HL-60 (cell line): ENCODE data around the gene SCD.

Experiments
- DNase-seq, 2 experiments: peaks; one replicate each; pipeline ENCODE4 v3.0.0-alpha.2; 2010 to 2020; ENCODE audit warnings: low read depth in 1 of 2, low spot score in 1 of 2
- H3K27ac ChIP-seq: fragments of 250-450 bp; sonication (Bioruptor Pico); replicated peaks from 2 replicates; pipeline ENCODE4 v1.5.1; 2020; ENCODE audit warnings: mild to moderate bottlenecking, moderate library complexity
- H3K27me3 ChIP-seq: fragments of 250-450 bp; sonication (Bioruptor Pico); 2 replicates; pipeline ENCODE4 v1.5.1; 2021; ENCODE audit warnings: mild to moderate bottlenecking, moderate library complexity; ENCODE audit not compliant: insufficient read depth, poor library complexity, severe bottlenecking
- H3K4me3 ChIP-seq: replicated peaks from 2 replicates; pipeline ENCODE4 v1.5.1; 2011; ENCODE audit warnings: mild to moderate bottlenecking, control low read depth, low read length; ENCODE audit not compliant: insufficient read depth
- GABPA ChIP-seq: IDR thresholded peaks from 2 replicates; pipeline ENCODE4 v1.6.1; 2012; ENCODE audit warnings: low read depth
- POLR2AphosphoS5 ChIP-seq: IDR thresholded peaks from 2 replicates; pipeline ENCODE4 v1.6.1; 2012; ENCODE audit warnings: low read depth
- SPI1 ChIP-seq: IDR thresholded peaks from 2 replicates; pipeline ENCODE4 v1.6.1; 2012; ENCODE audit warnings: low read depth, mild to moderate bottlenecking, borderline replicate concordance
- TF ChIP-seq, protein P1 (sequence below): IDR thresholded peaks from 2 replicates; pipeline ENCODE4 v1.6.1; 2012; ENCODE audit warnings: low read depth; ENCODE audit not compliant: insufficient replicate concordance
- TF ChIP-seq, protein P2 (sequence below): IDR thresholded peaks from one replicate; pipeline ENCODE4 v1.5.1; 2011; ENCODE audit warnings: low read length, control low read depth, inconsistent platforms; ENCODE audit not compliant: insufficient read depth

The SCD gene

DNA sequence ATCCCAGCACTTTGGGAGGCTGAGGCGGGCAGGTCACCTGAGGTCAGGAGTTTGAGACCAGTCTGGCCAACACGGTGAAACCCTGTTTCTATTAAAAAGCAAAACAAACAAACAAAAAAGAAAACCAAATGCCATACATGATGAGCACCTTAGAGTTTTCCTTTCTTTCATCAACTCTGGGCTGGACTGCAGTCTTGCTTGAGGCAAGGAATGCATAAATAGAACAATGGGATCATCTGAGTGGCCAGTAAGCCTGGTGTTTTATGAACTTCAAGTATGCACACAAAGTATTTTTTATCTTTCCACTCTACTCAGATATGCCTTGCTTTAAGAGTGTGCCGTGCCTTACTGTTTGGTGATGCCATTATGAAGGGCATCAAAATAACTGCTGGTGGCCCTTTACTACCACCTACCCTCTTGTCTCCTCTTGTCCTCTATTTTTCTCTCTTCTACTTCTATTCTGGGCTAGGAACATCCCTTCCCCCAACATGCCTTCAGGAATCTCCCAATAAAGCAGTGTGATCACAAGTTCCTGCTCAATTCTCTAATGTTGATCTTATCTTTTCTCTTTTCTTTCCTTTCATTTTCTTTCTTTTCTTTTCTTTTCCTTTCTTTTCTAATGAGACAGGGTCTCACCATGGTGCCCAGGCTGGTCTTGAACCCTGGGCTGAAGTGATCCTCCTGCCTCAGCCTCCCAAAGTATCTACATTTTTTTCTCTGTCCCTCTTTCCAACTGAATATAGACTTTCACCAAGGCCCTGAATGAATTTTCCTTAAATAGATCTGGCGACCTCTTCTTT lies 10.2 kb downstream of the SCD start:
- peak; percentile 44; the same call in 1 of the 2 replicates for TF ChIP-seq POLR2AphosphoS5
- TF ChIP-seq GABPA = no peak
- Histone ChIP-seq H3K27ac (no peak overlapping the region), H3K27me3 (no peaks in the 10 kb centered on the region), H3K4me3 (no peak overlapping the region)
- no peak for DNase-seq

DNA sequence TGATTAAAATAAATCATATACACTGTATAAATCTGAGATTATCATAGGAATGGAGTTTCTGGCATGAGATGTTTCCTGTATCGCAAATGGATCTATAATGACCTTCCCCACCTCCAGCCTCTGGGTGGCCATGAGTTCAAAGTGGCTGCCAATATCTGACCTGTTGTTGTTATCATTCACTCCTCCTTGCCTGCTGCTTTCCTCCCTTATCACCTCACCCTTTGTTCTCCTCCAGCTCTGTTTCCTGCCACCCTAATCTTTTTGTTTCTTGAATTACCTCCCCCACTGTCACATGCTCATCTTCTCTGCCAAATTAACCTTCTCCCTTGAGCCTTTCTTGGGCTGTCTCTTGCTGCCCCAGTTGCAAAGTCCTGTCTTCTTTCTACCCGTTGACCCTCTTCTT lies 12.0 kb downstream of the SCD start:
- Histone ChIP-seq H3K4me3 (no peak overlapping the region), H3K27me3 (no peaks in the 10 kb centered on the region), H3K27ac (no peak overlapping the region)
- no peak for DNase-seq
- no peak; the same call in 1 of the 2 replicates for TF ChIP-seq POLR2AphosphoS5
- TF ChIP-seq, protein P1, sequence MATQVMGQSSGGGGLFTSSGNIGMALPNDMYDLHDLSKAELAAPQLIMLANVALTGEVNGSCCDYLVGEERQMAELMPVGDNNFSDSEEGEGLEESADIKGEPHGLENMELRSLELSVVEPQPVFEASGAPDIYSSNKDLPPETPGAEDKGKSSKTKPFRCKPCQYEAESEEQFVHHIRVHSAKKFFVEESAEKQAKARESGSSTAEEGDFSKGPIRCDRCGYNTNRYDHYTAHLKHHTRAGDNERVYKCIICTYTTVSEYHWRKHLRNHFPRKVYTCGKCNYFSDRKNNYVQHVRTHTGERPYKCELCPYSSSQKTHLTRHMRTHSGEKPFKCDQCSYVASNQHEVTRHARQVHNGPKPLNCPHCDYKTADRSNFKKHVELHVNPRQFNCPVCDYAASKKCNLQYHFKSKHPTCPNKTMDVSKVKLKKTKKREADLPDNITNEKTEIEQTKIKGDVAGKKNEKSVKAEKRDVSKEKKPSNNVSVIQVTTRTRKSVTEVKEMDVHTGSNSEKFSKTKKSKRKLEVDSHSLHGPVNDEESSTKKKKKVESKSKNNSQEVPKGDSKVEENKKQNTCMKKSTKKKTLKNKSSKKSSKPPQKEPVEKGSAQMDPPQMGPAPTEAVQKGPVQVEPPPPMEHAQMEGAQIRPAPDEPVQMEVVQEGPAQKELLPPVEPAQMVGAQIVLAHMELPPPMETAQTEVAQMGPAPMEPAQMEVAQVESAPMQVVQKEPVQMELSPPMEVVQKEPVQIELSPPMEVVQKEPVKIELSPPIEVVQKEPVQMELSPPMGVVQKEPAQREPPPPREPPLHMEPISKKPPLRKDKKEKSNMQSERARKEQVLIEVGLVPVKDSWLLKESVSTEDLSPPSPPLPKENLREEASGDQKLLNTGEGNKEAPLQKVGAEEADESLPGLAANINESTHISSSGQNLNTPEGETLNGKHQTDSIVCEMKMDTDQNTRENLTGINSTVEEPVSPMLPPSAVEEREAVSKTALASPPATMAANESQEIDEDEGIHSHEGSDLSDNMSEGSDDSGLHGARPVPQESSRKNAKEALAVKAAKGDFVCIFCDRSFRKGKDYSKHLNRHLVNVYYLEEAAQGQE = no peak
- TF ChIP-seq, protein P2, sequence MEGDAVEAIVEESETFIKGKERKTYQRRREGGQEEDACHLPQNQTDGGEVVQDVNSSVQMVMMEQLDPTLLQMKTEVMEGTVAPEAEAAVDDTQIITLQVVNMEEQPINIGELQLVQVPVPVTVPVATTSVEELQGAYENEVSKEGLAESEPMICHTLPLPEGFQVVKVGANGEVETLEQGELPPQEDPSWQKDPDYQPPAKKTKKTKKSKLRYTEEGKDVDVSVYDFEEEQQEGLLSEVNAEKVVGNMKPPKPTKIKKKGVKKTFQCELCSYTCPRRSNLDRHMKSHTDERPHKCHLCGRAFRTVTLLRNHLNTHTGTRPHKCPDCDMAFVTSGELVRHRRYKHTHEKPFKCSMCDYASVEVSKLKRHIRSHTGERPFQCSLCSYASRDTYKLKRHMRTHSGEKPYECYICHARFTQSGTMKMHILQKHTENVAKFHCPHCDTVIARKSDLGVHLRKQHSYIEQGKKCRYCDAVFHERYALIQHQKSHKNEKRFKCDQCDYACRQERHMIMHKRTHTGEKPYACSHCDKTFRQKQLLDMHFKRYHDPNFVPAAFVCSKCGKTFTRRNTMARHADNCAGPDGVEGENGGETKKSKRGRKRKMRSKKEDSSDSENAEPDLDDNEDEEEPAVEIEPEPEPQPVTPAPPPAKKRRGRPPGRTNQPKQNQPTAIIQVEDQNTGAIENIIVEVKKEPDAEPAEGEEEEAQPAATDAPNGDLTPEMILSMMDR = no peak
- TF ChIP-seq GABPA = no peak
- TF ChIP-seq SPI1 = no peak

DNA sequence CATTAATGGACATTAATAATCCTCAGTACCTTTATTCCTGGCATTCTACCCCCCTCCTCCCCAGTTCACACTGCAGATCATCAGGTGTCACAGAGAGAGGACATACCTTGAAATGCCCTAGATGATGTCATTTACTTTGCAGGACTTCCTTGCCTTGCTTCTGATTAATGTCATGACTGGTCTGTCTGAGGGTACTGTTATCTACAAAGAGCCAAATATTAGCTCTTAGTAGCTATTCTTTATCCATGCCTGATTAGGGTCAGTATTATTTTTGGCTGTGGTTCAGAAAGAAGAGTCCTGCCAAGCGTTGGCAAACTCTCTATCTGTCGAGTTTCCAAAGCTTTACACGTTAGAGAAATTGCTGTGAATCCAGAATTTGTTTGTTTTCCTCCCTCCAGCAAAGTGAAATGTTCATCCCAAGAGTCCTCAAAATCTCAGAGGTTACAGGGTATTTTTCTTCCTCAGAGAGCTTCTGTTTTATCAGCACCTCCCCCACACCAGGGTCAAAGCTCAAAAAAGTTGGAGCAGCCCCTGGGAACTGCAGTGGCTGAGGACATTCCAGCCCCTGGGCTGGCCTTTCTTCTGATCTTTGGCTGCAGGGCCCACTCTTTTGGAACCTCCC lies 12.6 kb downstream of the SCD start:
- no peak for TF ChIP-seq POLR2AphosphoS5
- TF ChIP-seq, protein P2 = no peak
- no peak for TF ChIP-seq GABPA
- TF ChIP-seq SPI1 = no peak
- TF ChIP-seq, protein P1 = no peak
- H3K27me3 ChIP-seq = no peaks in the 10 kb centered on the region
- no peak overlapping the region for H3K27ac ChIP-seq
- DNase-seq = no peak
- no peak overlapping the region for H3K4me3 ChIP-seq

DNA sequence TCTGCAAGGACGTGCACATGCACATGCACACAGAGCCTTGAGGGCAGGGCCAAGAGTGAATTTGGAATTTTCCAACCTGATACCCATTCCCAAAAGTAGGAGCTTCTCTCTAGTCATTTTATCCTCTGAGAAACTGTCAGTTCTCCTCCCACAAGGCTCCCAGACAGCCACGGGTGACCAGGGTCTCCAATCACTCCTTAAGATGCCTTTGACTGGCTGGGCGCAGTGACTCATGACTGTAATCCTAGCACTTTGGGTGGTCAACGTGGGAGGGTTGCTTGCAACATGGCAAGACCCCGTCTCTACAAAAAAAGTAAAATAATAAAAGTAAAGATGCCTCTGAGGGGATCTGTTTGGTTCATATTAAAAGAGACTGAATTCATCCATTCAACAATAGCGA lies 13.2 kb downstream of the SCD start:
- TF ChIP-seq, protein P1 = no peak
- TF ChIP-seq SPI1 (no peak), POLR2AphosphoS5 (no peak), GABPA (no peak)
- TF ChIP-seq, protein P2 = no peak
- H3K27ac ChIP-seq = no peak overlapping the region
- DNase-seq = no peak
- no peaks in the 10 kb centered on the region for H3K27me3 ChIP-seq
- no peak overlapping the region for H3K4me3 ChIP-seq
